ENCODE measurements around the gene MDM2. TPM values are rescaled to one million over a fixed set of nuclear protein-coding genes. Genes with fewer than 3 reads are reported as not detected.

Gene MDM2
- total and polyA plus RNA-seq, 2 experiments from 2014 or later = 23.7 to 70.3 TPM

DNA sequence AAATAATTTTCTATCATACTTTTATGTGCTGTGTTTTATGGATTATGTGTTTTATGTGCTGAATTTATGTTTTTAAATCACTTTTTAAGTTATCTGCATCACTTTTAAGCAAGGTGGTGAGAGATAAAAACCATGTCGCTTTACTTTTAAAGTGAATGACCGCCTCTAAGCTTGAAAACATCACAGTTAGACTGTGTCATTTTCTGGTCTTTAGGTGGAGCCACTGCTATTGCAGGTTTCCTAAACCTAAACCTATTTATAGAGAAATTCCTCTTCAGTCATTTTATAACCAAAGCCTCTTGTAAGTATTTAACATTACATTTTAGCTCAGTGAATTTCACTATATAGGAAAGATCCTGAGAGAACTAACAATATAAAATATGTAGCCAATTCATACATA lies 21.0 kb upstream of the MDM2 start:
- Histone ChIP-seq H3K4me3 (no peak overlapping the region), H3K27ac (peak overlapping the region; percentile 73)
- TF ChIP-seq, protein P1, sequence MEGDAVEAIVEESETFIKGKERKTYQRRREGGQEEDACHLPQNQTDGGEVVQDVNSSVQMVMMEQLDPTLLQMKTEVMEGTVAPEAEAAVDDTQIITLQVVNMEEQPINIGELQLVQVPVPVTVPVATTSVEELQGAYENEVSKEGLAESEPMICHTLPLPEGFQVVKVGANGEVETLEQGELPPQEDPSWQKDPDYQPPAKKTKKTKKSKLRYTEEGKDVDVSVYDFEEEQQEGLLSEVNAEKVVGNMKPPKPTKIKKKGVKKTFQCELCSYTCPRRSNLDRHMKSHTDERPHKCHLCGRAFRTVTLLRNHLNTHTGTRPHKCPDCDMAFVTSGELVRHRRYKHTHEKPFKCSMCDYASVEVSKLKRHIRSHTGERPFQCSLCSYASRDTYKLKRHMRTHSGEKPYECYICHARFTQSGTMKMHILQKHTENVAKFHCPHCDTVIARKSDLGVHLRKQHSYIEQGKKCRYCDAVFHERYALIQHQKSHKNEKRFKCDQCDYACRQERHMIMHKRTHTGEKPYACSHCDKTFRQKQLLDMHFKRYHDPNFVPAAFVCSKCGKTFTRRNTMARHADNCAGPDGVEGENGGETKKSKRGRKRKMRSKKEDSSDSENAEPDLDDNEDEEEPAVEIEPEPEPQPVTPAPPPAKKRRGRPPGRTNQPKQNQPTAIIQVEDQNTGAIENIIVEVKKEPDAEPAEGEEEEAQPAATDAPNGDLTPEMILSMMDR (IDR thresholded peaks at IDR 0.05; ENCODE audit: low read depth, low read length) = no peak

DNA sequence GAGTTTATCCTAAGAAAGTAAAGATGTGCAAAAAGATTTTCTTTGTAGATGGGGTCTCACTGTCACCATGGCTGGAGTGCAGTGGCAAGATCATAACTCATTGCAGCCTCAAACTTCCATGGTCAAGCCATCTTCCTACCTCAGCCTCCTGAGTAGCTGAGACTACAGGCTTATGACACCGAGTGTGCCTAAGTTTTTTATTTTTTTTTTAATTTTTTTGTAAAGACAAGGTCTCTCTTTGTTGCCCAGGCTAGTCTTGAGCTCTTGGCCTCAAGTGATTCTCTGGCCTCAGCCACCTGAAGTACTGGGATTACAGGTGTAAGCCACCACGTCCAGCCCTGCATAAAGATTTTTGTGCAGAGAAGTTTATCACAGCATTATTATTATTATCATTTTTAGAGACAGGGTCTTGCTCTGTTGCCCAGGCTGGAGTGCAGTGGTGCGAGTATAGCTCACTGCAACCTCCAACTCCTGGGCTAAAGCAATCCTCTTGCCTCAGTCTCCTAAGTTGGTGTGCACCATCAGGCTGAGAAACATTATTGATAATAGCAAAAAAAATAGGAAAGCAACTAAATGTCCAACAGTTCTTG lies 19.3 kb upstream of the MDM2 start:
- Histone ChIP-seq H3K4me3 (no peak overlapping the region), H3K27ac (no peak overlapping the region), H3K4me1 (ENCODE audit: low read depth) (peaks cover 8% of the 10 kb centered on the region), H3K36me3 (no peaks in the 10 kb centered on the region), H3K27me3 (no peaks in the 10 kb centered on the region), H3K9me3 (ENCODE audit: low read depth) (no peaks in the 10 kb centered on the region)
- TF ChIP-seq, protein P1 (IDR thresholded peaks at IDR 0.05; ENCODE audit: low read depth, low read length) = no peak
- DNase-seq (ENCODE audit: low read depth in 1 of 2, low spot score in 1 of 2) = no peak

More for the DNA sequence above, 21.0 kb upstream of the MDM2 start:
- Histone ChIP-seq H3K4me1 (ENCODE audit: low read depth) (peaks cover 12% of the 10 kb centered on the region), H3K27me3 (no peaks in the 10 kb centered on the region), H3K36me3 (no peaks in the 10 kb centered on the region), H3K9me3 (ENCODE audit: low read depth) (no peaks in the 10 kb centered on the region)
- no peak for DNase-seq (ENCODE audit: low read depth in 1 of 2, low spot score in 1 of 2)

DNA sequence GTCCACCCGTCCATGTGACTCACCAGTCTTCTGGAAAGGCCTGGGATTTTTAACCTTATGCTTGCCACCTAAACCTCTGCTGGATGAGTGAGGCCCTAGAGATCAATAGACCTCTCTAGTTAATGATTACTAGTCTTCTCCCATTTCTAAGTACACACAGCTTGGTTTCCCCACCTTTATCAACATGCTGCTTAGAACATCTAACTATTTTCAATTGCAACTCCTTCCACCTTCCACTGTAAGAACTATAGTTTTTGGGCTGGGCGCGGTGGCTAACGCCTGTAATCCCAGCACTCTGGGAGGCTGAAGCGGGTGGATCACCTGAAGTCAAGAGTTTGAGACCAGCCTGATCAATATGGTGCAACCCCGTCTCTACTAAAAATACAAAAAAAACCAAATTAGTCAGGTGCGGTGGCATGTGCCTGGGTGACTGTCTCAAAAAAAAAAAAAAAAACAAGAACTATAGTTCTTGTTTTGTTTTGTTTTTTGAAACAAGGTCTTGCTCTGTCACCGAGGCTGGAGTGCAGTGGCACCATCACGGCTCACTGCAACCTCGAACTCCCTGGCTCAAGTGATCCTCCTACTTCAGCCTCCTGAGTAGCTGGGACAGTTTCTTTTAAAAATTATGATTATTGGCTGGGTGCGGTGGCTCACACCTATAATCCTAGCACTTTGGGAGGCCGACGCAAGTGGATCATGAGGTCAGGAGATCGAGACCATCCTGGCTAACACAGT lies 18.7 kb upstream of the MDM2 start:
- H3K27me3 ChIP-seq = no peaks in the 10 kb centered on the region
- H3K9me3 ChIP-seq (ENCODE audit: low read depth) = no peaks in the 10 kb centered on the region
- H3K4me1 ChIP-seq (ENCODE audit: low read depth) = peaks cover 7% of the 10 kb centered on the region
- H3K4me3 ChIP-seq = no peak overlapping the region
- TF ChIP-seq, protein P1 (IDR thresholded peaks at IDR 0.05; ENCODE audit: low read depth, low read length) = no peak
- no peak overlapping the region for H3K27ac ChIP-seq
- no peak for DNase-seq (ENCODE audit: low read depth in 1 of 2, low spot score in 1 of 2)
- H3K36me3 ChIP-seq = no peaks in the 10 kb centered on the region

DNA sequence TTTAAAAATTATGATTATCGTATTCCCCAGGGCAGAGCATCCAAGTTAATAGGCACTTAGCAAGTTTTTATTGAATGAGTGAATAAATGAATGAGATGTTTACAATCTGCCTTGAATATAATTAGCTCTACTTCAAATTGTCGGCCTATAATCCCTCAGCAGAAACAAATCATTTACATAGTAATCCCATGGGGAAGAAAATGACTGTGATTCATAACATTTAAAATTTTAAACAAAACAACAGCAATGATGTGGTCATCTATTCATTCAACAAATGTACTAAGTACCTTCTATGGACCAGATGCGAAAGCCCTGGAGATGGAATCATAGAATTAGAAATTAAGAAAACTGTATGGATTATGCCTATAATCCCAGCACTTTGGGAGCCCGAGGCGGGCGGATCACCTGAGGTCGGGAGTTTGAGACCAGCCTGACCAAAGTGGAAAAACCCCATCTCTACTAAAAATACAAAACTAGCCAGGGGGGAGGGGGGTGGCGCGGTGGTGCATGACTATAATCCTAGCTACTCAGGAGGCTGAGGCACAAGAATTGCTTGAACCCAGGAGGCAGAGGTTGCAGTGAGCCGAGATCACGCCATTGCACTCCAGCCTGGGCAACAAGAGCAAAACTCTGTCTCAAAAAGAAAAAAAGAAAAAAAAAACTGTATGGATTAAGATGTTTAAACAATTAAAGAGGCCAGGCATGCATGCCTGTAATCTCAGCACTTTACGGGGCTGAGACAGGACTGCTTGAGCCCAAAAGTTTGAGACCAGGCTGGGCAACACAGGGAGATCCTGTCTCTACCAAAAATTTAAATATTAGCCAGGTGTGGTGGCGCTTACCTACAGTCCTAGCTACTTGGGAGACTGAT lies 17.7 kb upstream of the MDM2 start:
- H3K4me3 ChIP-seq = no peak overlapping the region
- no peaks in the 10 kb centered on the region for H3K9me3 ChIP-seq (ENCODE audit: low read depth)
- peaks cover 7% of the 10 kb centered on the region for H3K4me1 ChIP-seq (ENCODE audit: low read depth)
- H3K27ac ChIP-seq = no peak overlapping the region
- TF ChIP-seq, protein P1 (IDR thresholded peaks at IDR 0.05; ENCODE audit: low read depth, low read length) = no peak
- no peak for DNase-seq (ENCODE audit: low read depth in 1 of 2, low spot score in 1 of 2)
- no peaks in the 10 kb centered on the region for H3K36me3 ChIP-seq
- no peaks in the 10 kb centered on the region for H3K27me3 ChIP-seq

DNA sequence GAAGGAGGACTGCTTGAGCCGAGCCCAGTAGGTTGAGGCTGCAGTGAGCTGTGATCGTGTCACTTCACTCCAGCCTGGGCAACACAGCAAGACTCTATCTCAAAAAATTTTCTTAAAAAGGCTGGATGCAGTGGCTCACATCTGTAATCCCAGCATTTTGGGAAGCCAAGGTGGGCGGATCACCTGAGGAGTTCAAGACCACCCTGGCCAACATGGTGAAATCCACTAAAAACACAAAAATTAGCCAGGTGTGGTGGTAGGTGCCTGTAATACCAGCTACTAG lies 17.1 kb upstream of the MDM2 start:
- Histone ChIP-seq H3K36me3 (no peaks in the 10 kb centered on the region), H3K4me3 (no peak overlapping the region), H3K9me3 (ENCODE audit: low read depth) (no peaks in the 10 kb centered on the region), H3K27ac (no peak overlapping the region), H3K27me3 (no peaks in the 10 kb centered on the region), H3K4me1 (ENCODE audit: low read depth) (peaks cover 7% of the 10 kb centered on the region)
- DNase-seq (ENCODE audit: low read depth in 1 of 2, low spot score in 1 of 2) = no peak
- TF ChIP-seq, protein P1 (IDR thresholded peaks at IDR 0.05; ENCODE audit: low read depth, low read length) = no peak
